ENCODE measurements around the gene TP53BP2.

DNA sequence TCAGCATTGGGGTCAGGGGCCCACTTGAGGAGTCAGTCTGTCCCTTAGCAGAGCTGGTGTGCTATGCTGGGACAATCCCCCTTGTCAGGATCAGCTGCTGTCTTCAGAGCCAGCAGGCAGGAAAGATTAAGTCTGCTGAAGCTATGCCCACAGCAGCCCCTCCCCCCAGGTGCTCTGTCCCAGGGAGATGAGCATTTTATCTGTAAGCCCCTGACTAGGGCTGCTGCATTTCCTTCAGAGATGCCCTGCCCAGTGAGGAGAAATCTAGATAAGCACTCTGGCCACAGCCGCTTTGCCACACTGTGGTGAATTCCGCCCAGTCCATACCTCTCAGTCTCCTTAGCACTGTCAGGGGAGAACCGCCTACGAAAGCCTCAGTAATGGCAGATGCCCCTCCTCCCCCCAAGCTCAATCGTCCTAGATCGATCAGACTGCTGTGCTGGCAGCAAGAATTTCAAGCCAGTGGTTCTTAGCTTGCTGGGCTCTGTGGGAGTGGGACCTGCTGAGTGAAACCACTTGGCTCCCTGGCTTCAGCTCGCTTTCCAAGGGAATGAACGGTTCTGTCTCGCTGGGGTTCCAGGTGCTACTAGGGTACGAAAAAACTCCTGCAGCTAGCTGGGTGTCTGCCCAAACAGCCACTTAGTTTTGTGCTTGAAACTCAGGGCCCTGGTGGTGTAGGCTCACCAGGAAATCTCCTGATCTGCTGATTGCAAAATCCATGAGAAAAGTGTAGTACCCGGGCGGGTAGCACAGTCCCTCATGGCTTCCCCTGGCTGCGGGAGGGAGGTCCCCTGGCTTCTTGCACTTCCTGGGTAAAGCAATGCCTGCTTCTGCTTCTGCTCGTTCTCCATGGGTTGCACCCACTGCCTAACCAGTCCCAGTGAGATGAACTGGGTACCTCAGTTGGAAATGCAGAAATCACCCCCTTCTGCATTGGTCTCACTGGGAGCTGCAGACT lies 25.1 kb upstream of the TP53BP2 start:
- TF ChIP-seq SPI1 (IDR thresholded peaks at IDR 0.05; ENCODE audit: borderline replicate concordance, low read depth) (peak; percentile 27; the same call in 1 of the 2 replicates), CTCF (IDR thresholded peaks at IDR 0.05; ENCODE audit: insufficient read depth, low read length) (no peak), POLR2AphosphoS5 (IDR thresholded peaks at IDR 0.05; ENCODE audit: low read depth) (peak; percentile 62; the same call in 1 of the 2 replicates)
